Measurements from ENCODE around the gene ZNRF1.

Gene ZNRF1

DNA sequence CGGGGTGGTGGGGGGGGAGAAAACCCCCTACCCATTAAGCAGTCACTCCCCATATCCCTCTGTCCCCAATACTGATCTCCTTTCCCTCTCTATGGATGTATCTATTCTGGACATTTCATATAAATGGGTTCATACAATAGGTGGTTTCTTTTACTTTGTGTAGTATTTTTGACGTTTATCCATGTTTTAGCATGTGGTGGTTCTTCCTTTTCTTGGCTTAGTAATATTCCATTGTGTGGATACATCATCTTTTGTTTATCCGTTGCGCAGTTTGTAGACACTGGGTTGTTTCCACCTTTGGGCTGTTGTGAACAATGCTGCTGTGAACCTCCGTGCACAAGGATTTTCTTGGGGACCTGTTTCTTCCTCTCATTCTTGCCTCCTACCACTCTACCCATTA is 105.2 kb downstream of the ZNRF1 start:
- H3K27me3 ChIP-seq (ENCODE audit: control insufficient read depth, insufficient read depth, low read length): no peaks in the 10 kb centered on the region
- H3K9ac ChIP-seq (ENCODE audit: low read length): no peak overlapping the region
- peaks cover 48% of the 10 kb centered on the region for H3K4me1 ChIP-seq (ENCODE audit: control insufficient read depth, insufficient read depth, low read length)
- peak overlapping the region; percentile 95 for H3K27ac ChIP-seq (ENCODE audit: low read depth, low read length)
- no peaks in the 10 kb centered on the region for H3K36me3 ChIP-seq (ENCODE audit: control insufficient read depth, insufficient read depth, low read length)
- H3K4me3 ChIP-seq (ENCODE audit: low read length): no peak overlapping the region

DNA sequence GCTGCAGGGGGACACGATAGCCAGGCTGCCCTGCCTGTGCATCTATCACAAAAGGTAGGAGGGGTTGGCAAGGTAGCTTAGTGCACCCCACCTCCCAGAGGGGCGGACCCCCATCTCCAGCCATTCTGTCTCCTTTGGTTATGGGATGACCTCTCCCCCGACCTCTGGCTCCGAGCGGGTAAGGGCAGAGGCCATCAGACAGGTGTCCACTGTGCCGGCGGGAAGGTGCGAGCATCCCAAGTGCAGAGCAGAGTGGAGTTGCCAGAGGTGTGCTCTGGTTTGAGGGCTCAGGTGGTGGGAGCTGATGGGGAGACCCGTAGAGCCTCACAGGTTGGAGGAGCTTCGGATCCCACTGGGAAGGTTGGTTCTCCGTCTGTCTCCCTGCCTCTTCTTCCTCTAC is 106.0 kb downstream of the ZNRF1 start:
- Histone ChIP-seq H3K4me1 (ENCODE audit: control insufficient read depth, insufficient read depth, low read length) (peaks cover 54% of the 10 kb centered on the region), H3K9ac (ENCODE audit: low read length) (no peak overlapping the region), H3K27ac (ENCODE audit: low read depth, low read length) (peak overlapping the region; percentile 95), H3K27me3 (ENCODE audit: control insufficient read depth, insufficient read depth, low read length) (no peaks in the 10 kb centered on the region), H3K4me3 (ENCODE audit: low read length) (no peak overlapping the region), H3K36me3 (ENCODE audit: control insufficient read depth, insufficient read depth, low read length) (no peaks in the 10 kb centered on the region)

DNA sequence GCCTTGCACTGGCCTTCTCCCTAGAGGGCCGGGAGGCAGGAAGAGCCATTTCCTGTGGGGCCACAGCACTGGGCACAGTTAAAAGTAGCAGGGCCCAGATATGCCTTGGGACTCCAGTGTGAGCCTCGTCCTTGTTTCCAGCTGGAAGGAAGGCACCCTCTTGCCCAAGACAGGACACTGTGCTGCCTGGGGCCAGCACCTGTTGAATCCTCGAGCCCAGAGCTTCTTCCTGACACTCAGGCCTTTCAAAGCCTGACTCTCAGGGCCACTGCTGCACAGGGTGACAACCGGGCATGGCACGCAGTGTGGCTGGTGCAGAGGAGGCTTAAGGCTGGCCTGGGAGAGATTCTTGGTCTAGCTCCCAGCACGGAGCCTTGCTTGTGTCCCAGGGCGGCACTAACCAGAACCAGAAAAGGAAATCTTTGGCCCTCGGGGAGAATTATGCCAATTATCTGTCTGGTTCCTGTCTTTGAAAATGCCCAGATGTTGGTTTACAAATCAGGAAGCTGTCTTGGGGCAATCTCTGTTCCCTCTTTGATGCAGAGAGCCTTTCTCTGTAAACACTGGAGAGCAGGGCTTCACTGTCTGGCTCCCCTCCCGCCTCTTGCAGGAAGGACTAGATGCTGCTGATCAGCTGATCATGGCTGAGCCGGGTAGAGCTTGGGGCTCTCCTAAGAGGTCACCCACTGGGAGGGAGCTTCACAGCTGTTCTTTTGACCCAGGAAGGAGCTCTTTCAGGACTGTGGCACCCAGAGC is 106.7 kb downstream of the ZNRF1 start:
- no peak overlapping the region for H3K9ac ChIP-seq (ENCODE audit: low read length)
- H3K4me1 ChIP-seq (ENCODE audit: control insufficient read depth, insufficient read depth, low read length): peaks cover 60% of the 10 kb centered on the region
- H3K36me3 ChIP-seq (ENCODE audit: control insufficient read depth, insufficient read depth, low read length): no peaks in the 10 kb centered on the region
- H3K27ac ChIP-seq (ENCODE audit: low read depth, low read length): peak overlapping the region; percentile 95
- no peaks in the 10 kb centered on the region for H3K27me3 ChIP-seq (ENCODE audit: control insufficient read depth, insufficient read depth, low read length)
- H3K4me3 ChIP-seq (ENCODE audit: low read length): no peak overlapping the region

DNA sequence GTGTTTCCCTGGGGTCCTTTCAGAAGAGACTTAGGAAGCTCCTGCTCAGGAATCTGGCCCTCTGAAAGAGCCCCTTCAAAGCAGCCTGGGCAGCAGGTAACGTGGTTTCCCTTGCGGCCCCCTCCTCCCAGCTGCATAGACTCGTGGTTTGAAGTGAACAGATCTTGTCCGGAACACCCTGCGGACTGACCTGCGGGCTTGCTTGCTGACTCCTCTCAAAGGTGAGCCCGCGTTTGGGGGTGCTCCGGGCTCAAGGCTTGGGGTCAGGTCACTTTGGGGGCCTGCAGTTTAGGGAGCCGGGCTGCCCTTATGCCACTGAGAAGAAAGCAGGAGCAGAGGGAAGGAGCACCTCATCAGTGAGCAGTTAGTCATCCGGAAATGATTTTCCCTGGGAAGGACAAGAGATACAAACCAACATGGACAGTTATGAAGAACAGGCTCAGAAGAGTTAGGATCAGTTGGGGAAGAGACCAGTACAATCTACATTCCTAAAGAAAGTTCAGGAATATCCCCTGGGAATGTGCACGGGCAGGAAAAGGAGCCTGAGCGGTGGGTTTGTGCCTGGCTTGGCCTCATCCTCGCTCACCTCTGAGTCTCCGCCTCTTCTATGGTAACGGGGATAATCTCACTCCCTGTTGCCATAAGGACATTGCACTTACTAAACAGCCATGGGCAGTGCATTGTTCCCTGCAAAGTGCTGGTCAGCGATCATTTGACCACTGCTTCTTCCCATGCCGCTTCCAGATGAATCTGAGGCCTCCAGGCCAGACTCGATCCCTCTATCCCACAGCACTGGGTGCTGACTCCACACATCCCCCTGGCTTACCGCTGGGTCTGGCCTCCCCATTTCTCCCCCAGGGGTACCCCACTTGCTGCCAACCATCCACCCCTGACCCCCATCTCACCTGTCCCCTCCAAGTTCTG is 107.8 kb downstream of the ZNRF1 start:
- H3K36me3 ChIP-seq (ENCODE audit: control insufficient read depth, insufficient read depth, low read length): no peaks in the 10 kb centered on the region
- H3K4me3 ChIP-seq (ENCODE audit: low read length): no peak overlapping the region
- H3K4me1 ChIP-seq (ENCODE audit: control insufficient read depth, insufficient read depth, low read length): peaks cover 69% of the 10 kb centered on the region
- H3K27me3 ChIP-seq (ENCODE audit: control insufficient read depth, insufficient read depth, low read length): no peaks in the 10 kb centered on the region
- no peak overlapping the region for H3K9ac ChIP-seq (ENCODE audit: low read length)
- peak overlapping the region; percentile 95 for H3K27ac ChIP-seq (ENCODE audit: low read depth, low read length)

DNA sequence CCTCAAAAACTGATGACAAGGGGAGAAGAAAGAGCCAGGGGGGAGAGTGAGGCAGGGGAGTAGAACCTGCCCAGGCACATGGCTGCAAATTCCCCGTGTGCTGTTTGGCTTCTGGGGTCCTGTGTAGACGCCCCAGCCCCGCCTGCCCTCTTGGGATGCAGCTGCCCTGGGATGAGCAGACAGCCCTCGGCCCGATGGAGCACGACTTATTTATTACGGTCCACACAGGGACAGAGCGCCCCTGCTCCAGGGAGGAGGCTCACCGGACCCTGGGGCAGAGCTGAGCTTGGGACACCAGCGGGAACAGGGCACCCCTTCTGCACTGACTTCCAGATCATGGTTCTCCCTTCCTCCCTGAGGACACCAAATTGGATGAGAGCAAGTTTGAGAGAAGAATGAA is 108.7 kb downstream of the ZNRF1 start:
- no peaks in the 10 kb centered on the region for H3K36me3 ChIP-seq (ENCODE audit: control insufficient read depth, insufficient read depth, low read length)
- no peak overlapping the region for H3K4me3 ChIP-seq (ENCODE audit: low read length)
- H3K27me3 ChIP-seq (ENCODE audit: control insufficient read depth, insufficient read depth, low read length): peaks cover 2% of the 10 kb centered on the region
- peaks cover 71% of the 10 kb centered on the region for H3K4me1 ChIP-seq (ENCODE audit: control insufficient read depth, insufficient read depth, low read length)
- H3K9ac ChIP-seq (ENCODE audit: low read length): no peak overlapping the region
- peak overlapping the region; percentile 95 for H3K27ac ChIP-seq (ENCODE audit: low read depth, low read length)

DNA sequence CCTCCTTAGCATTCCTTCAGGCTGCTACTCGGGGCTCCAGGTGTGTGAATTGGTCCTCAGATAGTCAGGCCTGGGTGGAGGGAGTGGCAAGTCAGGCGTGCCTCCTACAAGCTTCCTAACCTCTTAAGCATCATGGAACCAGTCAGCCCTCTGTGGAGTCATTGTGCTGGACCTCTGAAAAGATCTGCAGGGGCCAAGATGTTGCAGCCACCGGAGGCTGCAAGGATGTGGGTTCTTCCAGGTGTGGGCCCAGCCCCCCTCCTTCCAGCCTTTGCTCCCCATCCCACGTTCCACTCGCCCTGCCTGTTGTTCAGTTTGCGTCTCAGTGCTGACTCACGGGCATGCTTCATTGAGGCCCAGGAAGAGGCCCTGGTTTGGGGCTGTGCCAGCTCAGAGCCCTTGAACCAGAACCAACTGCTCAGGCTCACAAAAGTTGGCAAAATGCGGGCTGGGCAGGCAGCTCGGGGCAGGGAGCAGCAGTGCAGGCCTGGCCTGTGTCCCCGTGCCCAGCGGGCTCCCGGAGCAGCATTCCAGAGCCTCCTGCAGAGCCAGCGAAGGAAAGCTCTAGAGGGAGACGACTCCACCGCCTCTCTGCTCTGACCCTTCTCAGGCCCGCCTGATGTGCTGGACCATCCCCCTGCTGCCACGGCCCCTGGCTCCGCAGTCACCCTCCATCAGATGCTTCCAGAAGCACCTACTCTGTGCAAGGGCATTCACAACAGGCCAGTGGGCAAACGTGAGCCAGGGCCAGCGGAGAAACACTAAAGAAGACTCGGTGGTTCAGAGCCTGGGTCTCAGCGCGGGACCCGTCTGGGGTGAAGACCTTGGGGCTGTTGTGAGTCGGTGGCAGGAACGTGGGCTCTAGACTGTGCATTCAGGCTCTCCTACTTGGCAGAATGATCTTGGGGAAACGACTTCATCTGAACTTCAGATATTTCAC is 110.2 kb downstream of the ZNRF1 start:
- H3K4me1 ChIP-seq (ENCODE audit: control insufficient read depth, insufficient read depth, low read length): peaks cover 71% of the 10 kb centered on the region
- peak overlapping the region; percentile 32 for H3K9ac ChIP-seq (ENCODE audit: low read length)
- H3K36me3 ChIP-seq (ENCODE audit: control insufficient read depth, insufficient read depth, low read length): no peaks in the 10 kb centered on the region
- peak overlapping the region; percentile 5 for H3K4me3 ChIP-seq (ENCODE audit: low read length)
- peak overlapping the region; percentile 90 for H3K27ac ChIP-seq (ENCODE audit: low read depth, low read length)
- peaks cover 2% of the 10 kb centered on the region for H3K27me3 ChIP-seq (ENCODE audit: control insufficient read depth, insufficient read depth, low read length)

DNA sequence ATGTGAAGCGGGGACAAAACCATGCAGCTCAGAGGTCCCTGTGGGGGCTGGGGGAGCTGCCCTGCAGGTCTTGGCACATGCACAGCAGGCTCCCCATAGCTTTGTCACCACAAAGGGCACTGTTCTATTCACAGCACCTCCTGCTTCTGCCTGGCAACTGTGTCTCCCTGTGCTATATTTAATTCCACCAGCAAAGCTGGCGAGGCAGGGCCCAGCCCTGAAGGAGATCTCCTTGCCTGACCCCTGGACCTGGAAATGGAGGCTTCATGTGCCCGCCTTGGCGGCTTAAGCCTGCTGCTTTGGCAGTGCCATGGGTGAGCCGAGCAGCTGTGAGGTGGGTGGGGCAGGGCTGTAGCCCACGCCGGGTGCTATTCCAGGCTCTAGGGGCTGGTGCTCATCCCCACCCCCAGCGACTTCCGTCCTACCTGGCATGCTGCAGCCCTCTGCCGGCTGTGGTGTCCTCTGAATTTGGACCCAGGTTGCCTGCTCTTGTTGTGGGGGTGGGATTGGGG is 111.0 kb downstream of the ZNRF1 start:
- Histone ChIP-seq H3K27ac (ENCODE audit: low read depth, low read length) (peak overlapping the region; percentile 90), H3K9ac (ENCODE audit: low read length) (peak overlapping the region; percentile 19), H3K36me3 (ENCODE audit: control insufficient read depth, insufficient read depth, low read length) (no peaks in the 10 kb centered on the region), H3K4me1 (ENCODE audit: control insufficient read depth, insufficient read depth, low read length) (peaks cover 64% of the 10 kb centered on the region), H3K27me3 (ENCODE audit: control insufficient read depth, insufficient read depth, low read length) (peaks cover 2% of the 10 kb centered on the region), H3K4me3 (ENCODE audit: low read length) (peak overlapping the region; percentile 17)

DNA sequence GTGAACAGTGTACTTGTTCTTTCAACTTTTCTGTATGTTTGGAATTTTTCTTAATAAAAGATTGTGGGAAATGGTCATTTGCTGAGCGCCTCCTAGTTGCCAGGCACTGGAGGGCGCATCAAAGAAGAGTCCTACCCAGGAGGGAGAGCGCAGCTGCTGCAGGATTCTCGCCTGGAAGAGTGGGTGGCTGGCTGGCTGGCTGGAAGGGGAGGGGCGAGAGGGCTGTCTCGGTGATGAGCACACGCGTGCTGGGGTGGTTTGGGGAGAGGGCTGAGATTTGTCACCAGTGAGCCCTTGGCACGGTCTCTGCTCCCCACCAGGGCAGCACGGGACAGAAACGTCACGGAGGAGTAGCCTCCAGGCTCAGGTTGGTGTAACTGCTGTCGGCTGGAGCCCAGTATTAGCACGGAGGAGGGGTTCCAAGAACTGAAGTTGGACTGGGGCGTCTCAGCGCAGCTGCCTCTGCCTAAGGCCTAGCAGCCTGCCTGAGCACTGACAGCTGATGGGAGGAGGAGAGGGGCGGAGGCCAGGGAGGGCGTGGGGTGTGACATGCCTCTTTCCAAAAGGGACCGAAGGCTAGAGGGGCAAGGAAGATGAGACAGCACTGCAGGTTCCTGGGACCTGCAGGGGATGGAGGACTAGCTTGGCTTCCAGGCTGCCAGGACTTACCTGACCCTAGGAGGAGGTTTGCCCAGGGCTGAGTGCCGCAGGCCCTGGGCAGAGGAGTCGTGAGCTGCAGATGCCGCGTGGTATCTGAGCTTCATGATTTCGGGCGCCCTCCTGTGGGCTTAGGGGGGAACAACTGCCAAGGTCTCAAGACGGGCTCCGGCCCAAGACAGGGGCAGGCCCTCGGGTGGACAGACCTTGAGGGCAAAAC is 112.1 kb downstream of the ZNRF1 start:
- Histone ChIP-seq H3K27ac (ENCODE audit: low read depth, low read length) (peak overlapping the region; percentile 90), H3K36me3 (ENCODE audit: control insufficient read depth, insufficient read depth, low read length) (no peaks in the 10 kb centered on the region), H3K4me1 (ENCODE audit: control insufficient read depth, insufficient read depth, low read length) (peaks cover 53% of the 10 kb centered on the region), H3K4me3 (ENCODE audit: low read length) (peak overlapping the region; percentile 48), H3K9ac (ENCODE audit: low read length) (no peak overlapping the region), H3K27me3 (ENCODE audit: control insufficient read depth, insufficient read depth, low read length) (peaks cover 2% of the 10 kb centered on the region)

DNA sequence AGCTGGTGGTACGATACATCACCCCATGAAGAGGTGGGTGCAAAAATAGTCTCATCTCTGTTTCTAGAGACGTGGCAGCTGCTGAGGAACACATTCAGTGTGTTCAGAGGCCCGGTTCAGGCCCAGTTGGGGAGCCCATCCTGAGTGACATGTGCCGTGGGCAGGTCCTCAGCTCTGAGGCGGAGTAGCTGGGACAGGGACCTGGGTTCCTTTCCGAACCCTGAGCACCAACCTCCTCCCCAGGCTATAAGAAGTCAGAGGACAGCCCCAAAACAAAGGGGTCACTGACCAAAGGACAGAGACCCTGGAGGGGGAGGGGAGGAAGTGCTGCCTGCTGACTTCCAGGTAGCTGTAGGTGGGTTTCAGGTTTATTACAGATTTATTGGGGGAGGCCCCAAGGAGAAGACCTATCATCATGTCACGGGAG is 112.7 kb downstream of the ZNRF1 start:
- Histone ChIP-seq H3K27ac (ENCODE audit: low read depth, low read length) (no peak overlapping the region), H3K27me3 (ENCODE audit: control insufficient read depth, insufficient read depth, low read length) (peaks cover 2% of the 10 kb centered on the region), H3K9ac (ENCODE audit: low read length) (no peak overlapping the region), H3K4me1 (ENCODE audit: control insufficient read depth, insufficient read depth, low read length) (peaks cover 47% of the 10 kb centered on the region), H3K4me3 (ENCODE audit: low read length) (no peak overlapping the region), H3K36me3 (ENCODE audit: control insufficient read depth, insufficient read depth, low read length) (no peaks in the 10 kb centered on the region)

DNA sequence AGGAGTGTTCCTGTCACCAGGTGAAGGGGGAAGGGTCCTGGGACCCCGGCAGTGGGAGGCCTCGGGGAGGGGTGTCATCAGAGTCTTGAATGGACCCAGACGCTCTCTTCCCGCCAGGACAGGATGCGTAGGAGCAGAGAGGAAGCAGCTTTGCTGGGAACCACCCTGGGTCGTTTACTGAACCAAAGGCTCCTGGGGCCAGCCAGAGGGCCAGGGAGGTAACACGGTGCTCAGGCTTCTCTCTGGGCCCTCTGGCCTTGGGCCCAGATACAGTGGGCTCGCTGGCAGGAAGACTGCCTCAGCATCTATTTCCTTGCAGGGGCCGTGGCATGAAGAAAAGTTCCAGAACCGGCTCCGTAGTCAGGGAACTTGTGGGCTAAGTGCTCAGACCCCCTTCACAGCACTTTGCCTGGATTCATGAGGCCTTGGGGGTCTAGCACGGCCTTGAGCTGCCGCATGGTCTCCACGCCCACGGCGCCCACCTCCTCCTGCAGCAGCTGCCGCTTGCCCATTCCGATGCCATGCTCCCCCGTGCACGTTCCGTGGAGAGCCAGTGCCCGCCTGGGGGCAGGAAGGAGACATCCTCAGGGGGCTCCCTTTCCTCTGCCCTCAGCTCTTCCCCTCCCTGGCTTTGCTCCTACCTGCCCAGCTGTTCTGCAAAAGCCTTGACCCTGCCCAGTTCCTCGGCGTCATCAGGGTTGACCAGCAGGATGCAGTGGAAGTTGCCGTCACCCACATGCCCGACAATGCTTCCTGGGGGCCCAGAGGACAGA is 113.3 kb downstream of the ZNRF1 start:
- Histone ChIP-seq H3K27me3 (ENCODE audit: control insufficient read depth, insufficient read depth, low read length) (peaks cover 2% of the 10 kb centered on the region), H3K4me1 (ENCODE audit: control insufficient read depth, insufficient read depth, low read length) (peaks cover 40% of the 10 kb centered on the region), H3K27ac (ENCODE audit: low read depth, low read length) (no peak overlapping the region), H3K9ac (ENCODE audit: low read length) (no peak overlapping the region), H3K4me3 (ENCODE audit: low read length) (no peak overlapping the region), H3K36me3 (ENCODE audit: control insufficient read depth, insufficient read depth, low read length) (no peaks in the 10 kb centered on the region)
